ENCODE data around the gene EFNB2. TPM values are rescaled to one million over a fixed set of nuclear protein-coding genes. Genes with fewer than 3 reads are reported as not detected.

Gene EFNB2
- total RNA-seq, 4 donors from 2014 or later, result 17.1 to 45.4 (median 28.3) TPM

DNA sequence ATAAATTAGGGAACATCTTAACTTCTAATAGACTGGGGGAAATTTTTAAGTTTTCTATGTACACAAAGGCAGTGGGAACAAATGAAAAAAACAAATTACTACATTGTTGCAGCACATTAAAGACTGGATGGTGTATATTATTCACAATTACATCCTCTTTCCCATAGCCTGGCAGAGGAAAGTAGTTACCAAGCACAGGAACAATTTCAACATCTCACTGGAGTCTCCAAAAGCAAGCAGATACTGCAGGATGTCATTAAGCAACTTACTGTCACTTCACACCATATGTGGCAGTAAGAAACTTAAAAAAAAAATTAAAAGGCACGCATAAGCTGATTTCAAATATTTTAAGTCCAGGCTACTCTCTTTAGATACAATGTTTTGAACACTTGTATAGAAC is 6.4 kb upstream of the EFNB2 start:
- Histone ChIP-seq H3K27me3 (no peaks in the 10 kb centered on the region), H3K9me3 (no peaks in the 10 kb centered on the region), H3K27ac (no peak overlapping the region), H3K36me3 (peaks cover 13% of the 10 kb centered on the region), H3K4me3 (no peak overlapping the region), H3K4me1 (no peaks in the 10 kb centered on the region)
- TF ChIP-seq POLR2A (IDR thresholded peaks at IDR 0.05), result no peak
- TF ChIP-seq, protein P1, sequence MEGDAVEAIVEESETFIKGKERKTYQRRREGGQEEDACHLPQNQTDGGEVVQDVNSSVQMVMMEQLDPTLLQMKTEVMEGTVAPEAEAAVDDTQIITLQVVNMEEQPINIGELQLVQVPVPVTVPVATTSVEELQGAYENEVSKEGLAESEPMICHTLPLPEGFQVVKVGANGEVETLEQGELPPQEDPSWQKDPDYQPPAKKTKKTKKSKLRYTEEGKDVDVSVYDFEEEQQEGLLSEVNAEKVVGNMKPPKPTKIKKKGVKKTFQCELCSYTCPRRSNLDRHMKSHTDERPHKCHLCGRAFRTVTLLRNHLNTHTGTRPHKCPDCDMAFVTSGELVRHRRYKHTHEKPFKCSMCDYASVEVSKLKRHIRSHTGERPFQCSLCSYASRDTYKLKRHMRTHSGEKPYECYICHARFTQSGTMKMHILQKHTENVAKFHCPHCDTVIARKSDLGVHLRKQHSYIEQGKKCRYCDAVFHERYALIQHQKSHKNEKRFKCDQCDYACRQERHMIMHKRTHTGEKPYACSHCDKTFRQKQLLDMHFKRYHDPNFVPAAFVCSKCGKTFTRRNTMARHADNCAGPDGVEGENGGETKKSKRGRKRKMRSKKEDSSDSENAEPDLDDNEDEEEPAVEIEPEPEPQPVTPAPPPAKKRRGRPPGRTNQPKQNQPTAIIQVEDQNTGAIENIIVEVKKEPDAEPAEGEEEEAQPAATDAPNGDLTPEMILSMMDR (IDR thresholded peaks at IDR 0.05), result no peak
- TF ChIP-seq EP300 (IDR thresholded peaks at IDR 0.05), result no peak
- no peak for TF ChIP-seq POLR2AphosphoS5 (IDR thresholded peaks at IDR 0.05)
- 88% methylated on average over 1 of the region's 1 CpG for WGBS
- DNase-seq (ENCODE audit: low spot score in 2 of 2), result no peak

DNA sequence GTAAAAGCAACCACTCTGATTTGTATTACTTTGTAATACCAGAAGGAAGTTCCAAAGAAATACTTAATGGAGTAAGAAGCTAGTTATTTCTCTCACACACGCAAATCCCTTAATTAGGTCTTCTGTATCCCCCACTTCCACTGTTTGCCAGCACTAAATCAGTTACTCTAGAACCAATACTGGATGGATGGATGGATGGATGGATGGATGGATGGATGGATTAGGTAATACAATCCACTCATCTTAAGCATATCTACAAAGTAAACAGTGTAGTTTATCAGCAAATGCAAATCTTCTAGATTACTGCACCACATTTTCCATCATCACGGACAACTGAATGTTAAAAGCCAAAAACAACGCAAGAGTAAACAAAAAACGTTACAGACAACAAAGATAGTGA is 5.2 kb upstream of the EFNB2 start:
- 73% methylated on average over 4 of the region's 4 CpGs for WGBS
- Histone ChIP-seq H3K4me1 (peaks cover 12% of the 10 kb centered on the region), H3K4me3 (no peak overlapping the region), H3K27ac (no peak overlapping the region), H3K27me3 (no peaks in the 10 kb centered on the region), H3K36me3 (peaks cover 13% of the 10 kb centered on the region), H3K9me3 (no peaks in the 10 kb centered on the region)
- TF ChIP-seq, protein P1 (IDR thresholded peaks at IDR 0.05), result no peak
- no peak for DNase-seq (ENCODE audit: low spot score in 2 of 2)

DNA sequence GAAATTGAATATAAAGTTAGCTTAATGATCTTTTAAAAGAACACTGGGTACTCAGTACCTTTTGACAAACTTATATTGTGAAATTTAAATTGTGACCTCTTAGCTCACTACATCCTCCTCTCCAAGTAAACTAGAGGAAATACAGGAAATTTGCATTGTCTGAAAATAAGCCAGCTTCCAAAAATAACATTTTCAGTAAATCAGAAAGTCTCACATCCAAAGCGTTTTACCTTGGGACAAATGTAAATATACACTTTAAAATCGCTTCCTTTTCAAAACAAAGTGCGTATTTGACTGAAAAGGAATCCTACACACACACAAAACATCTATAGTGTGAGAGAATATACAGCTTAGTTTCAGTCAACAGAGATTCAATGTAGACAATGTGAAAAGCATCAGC is 2.1 kb upstream of the EFNB2 start:
- WGBS, result 77% methylated on average over 3 of the region's 3 CpGs
- no peaks in the 10 kb centered on the region for H3K9me3 ChIP-seq

DNA sequence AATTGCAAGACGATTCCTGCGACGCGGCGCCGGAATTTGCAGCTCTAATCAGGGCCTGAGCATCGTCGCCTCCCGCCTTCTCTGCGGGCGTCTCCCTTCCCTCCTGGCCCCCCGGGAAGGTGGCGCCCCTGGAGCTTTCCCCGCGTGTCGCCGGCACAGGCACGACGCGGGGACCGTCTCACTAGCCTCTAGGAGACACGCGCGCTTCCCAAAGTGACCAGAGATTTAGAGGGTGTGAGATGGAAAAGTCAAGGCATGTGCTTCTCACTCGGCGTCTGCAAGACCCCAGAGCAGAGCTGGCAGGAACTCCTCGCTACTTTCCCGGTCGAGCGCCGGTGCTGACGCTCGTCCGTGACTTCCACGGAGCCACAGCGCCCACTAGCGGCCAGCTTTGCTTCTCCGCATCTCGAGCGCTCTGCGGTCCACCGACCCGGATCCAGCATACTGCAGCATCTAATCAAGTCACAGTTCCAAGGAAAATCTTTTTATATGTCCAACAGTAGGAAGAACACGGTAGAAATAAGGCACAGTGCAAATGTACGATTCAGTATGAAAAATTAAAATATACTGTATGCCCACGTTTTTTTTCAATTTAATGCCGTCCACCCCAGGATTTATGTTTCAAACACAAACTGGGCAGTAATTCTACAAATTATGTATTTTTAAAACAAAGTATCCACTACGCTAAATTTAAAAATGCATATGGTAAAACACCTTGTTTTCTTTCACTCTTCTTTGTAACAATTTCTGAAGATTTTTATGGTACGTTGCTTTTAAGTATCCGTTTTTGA is 977 bp upstream of the EFNB2 start:
- Histone ChIP-seq H3K27ac (peak overlapping the region; percentile 84), H3K9me3 (no peaks in the 10 kb centered on the region), H3K4me1 (peaks cover 26% of the 10 kb centered on the region), H3K4me3 (peak overlapping the region; percentile 81), H3K36me3 (no peaks in the 10 kb centered on the region), H3K27me3 (no peaks in the 10 kb centered on the region)
- no peak for TF ChIP-seq POLR2A (IDR thresholded peaks at IDR 0.05)
- TF ChIP-seq, protein P1 (IDR thresholded peaks at IDR 0.05), result peak; percentile 85 to 89
- WGBS, result 10% methylated on average over 26 of the region's 50 CpGs
- peak; percentile 91 to 92 for DNase-seq (ENCODE audit: low spot score in 2 of 2)

More for the DNA sequence above, 2.1 kb upstream of the EFNB2 start:
- H3K27me3 ChIP-seq, result no peaks in the 10 kb centered on the region
- H3K36me3 ChIP-seq, result no peaks in the 10 kb centered on the region
- H3K27ac ChIP-seq, result no peak overlapping the region
- DNase-seq (ENCODE audit: low spot score in 2 of 2), result no peak
- no peak overlapping the region for H3K4me3 ChIP-seq
- TF ChIP-seq EP300 (IDR thresholded peaks at IDR 0.05) (no peak), POLR2AphosphoS5 (IDR thresholded peaks at IDR 0.05) (no peak), POLR2A (IDR thresholded peaks at IDR 0.05) (no peak)
- TF ChIP-seq, protein P1 (IDR thresholded peaks at IDR 0.05), result no peak
- H3K4me1 ChIP-seq, result peaks cover 21% of the 10 kb centered on the region

DNA sequence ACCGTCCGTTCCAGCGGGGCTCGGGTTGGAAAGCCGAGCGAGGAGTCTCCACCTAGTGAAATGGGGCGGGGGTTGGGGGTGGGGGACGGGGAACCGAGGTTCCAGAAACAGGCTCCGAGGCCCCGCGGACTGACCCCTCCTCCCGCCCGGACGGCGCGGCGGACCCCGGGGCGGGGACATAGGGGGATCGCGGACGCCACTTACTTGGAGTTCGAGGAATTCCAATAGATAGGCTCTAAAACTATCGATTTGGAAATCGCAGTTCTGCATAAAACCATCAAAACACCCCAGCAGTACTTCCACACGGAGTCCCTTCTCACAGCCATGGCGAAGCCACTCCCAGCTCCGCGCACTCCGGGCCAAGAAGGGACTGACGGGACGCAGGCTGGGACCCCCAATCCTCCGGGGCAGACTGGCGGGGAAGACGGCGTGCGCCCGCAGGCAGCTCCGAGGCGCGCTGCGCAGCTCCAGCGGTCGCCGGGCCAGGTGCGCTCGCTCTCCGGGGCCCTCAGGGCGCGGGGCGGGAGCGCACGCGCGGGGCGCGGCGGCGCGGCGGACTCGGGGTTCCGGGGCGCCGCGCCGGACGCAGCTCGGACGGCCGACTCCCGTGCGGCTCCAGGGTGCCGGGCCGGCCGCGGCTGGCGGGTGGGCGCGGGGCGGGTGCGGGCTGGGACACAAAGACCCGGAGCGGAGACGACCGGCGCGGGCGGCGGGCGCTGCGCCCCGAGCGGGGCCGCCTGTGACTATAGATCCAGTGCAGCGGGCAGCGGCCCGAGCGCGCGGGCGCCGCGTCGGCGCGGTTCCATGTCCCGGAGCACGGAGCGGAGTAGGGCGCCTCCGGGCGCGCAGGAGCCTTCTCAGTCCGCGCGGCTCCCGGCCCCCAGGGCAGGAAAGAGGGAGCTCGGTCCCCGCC is 567 bp downstream of the EFNB2 start:
- no peaks in the 10 kb centered on the region for H3K36me3 ChIP-seq
- peak overlapping the region; percentile 81 for H3K4me3 ChIP-seq
- H3K27ac ChIP-seq, result peak overlapping the region; percentile 84
- peak; percentile 68 to 70 for DNase-seq (ENCODE audit: low spot score in 2 of 2)
- H3K9me3 ChIP-seq, result no peaks in the 10 kb centered on the region
- 0% methylated on average over 33 of the region's 121 CpGs for WGBS
- no peak for TF ChIP-seq EP300 (IDR thresholded peaks at IDR 0.05)
- no peak for TF ChIP-seq POLR2AphosphoS5 (IDR thresholded peaks at IDR 0.05)
- no peak for TF ChIP-seq POLR2A (IDR thresholded peaks at IDR 0.05)
- TF ChIP-seq, protein P1 (IDR thresholded peaks at IDR 0.05), result no peak
- H3K27me3 ChIP-seq, result no peaks in the 10 kb centered on the region
- H3K4me1 ChIP-seq, result peaks cover 37% of the 10 kb centered on the region
